Panc1 (cell line): ENCODE results near the gene C11orf21. TPM values are rescaled to one million over a fixed set of nuclear protein-coding genes. Genes with fewer than 3 reads are reported as not detected.

Experiments
- ATAC-seq: fragments of 200-7000 bp; cut with Tn5 transposase; 2 replicates; pipeline ENCODE4 v1.9.1; 2020; ENCODE audit warnings: mild to moderate bottlenecking, moderate library complexity
- BruUV-seq: library from RNA; stranded (reverse); fragments of 400-500 nt; replicated peaks from 2 replicates; lab custom pipeline; 2021; lab: Mats Ljungman, UMichigan
- CTCF ChIA-PET: fragments of 300-600 bp; sonication (Branson Sonifier 250); formaldehyde crosslinking; loops from one replicate; lab custom pipeline; 2022; ENCODE audit warnings: antibody characterized with exemption; lab: Charles Lee
- POLR2A ChIA-PET: fragments of 300-600 bp; sonication (Branson Sonifier 250); formaldehyde crosslinking; loops from one replicate; lab custom pipeline; 2022; ENCODE audit warnings: antibody characterized with exemption; lab: Charles Lee
- DNase-seq: peaks from one replicate; pipeline ENCODE4 v3.0.0-alpha.2; 2010; ENCODE audit warnings: low read depth, low spot score
- H3K27ac ChIP-seq: 2 replicates; pipeline ENCODE4 v1.5.1; 2011; ENCODE audit warnings: mild to moderate bottlenecking, low read length, inconsistent platforms
- H3K27me3 ChIP-seq: fragments of 200-500 bp; sonication (Bioruptor generic); 2 replicates; pipeline ENCODE4 v1.6.0; 2014; ENCODE audit warnings: low read length, inconsistent platforms; ENCODE audit not compliant: control insufficient read depth, insufficient read depth
- H3K36me3 ChIP-seq: fragments of 200-500 bp; sonication (Bioruptor generic); 2 replicates; pipeline ENCODE4 v1.5.1; 2014; ENCODE audit warnings: inconsistent platforms, mild to moderate bottlenecking, low read length, moderate library complexity; ENCODE audit not compliant: control insufficient read depth, insufficient read depth
- H3K4me1 ChIP-seq: 2 replicates; pipeline ENCODE4 v1.5.1; 2011; ENCODE audit warnings: inconsistent platforms, mild to moderate bottlenecking, low read length, moderate library complexity; ENCODE audit not compliant: control insufficient read depth, insufficient read depth
- H3K4me3 ChIP-seq, 2 experiments: 2 replicates each; pipeline ENCODE4 v1.5.1; 2011 to 2012; ENCODE audit warnings: low read depth in 2 of 2, low read length in 2 of 2, mild to moderate bottlenecking in 2 of 2, inconsistent platforms in 1 of 2, moderate library complexity in 1 of 2
- H3K9me3 ChIP-seq: fragments of 200-500 bp; sonication (Bioruptor generic); 2 replicates; pipeline ENCODE4 v1.5.1; 2014; ENCODE audit warnings: low read depth, mild to moderate bottlenecking, inconsistent platforms, low read length, moderate library complexity; ENCODE audit not compliant: control insufficient read depth, insufficient read depth
- CTCF ChIP-seq: fragments of 450-650 bp; IDR thresholded peaks from 2 replicates; pipeline ENCODE4 v1.5.1; 2017; ENCODE audit warnings: mild to moderate bottlenecking
- POLR2AphosphoS5 ChIP-seq: IDR thresholded peaks from 2 replicates; pipeline ENCODE4 v1.6.1; 2012; ENCODE audit warnings: mild to moderate bottlenecking, low read depth, low read length, moderate library complexity
- REST ChIP-seq, 2 experiments: IDR thresholded peaks; 2 replicates each; pipeline ENCODE4 v1.6.1; 2011 to 2012; ENCODE audit warnings: low read depth in 2 of 2, control low read depth in 1 of 2, low read length in 1 of 2, mild to moderate bottlenecking in 1 of 2, moderate library complexity in 1 of 2; ENCODE audit not compliant: insufficient read depth in 1 of 2
- SIN3A ChIP-seq: IDR thresholded peaks from 2 replicates; pipeline ENCODE4 v1.6.1; 2012; ENCODE audit warnings: low read depth, mild to moderate bottlenecking, low read length, moderate library complexity, borderline replicate concordance; ENCODE audit not compliant: insufficient read depth
- TCF7L2 ChIP-seq: IDR thresholded peaks from 2 replicates; pipeline ENCODE4 v1.6.1; 2011; ENCODE audit warnings: mild to moderate bottlenecking, low read depth, low read length, inconsistent platforms
- in situ Hi-C: cut with HindIII; loops from 2 replicates; pipeline ENCODE4 v1.10.0; 2016; ENCODE audit warnings: low sequenced_read_pairs, low pct_unique_long_range_greater_than_20kb
- intact Hi-C: fragments of 100-400 bp; cut with micrococcal nuclease; formaldehyde crosslinking; loops from one replicate; pipeline ENCODE4 v1.10.0; 2022; ENCODE audit not compliant: unreplicated experiment
- total RNA-seq: library from RNA; stranded (reverse); gene quantifications from one replicate; pipeline ENCODE4 v1.2.1, GENCODE V29; 2021; ENCODE audit not compliant: unreplicated experiment

The C11orf21 gene
- total RNA-seq, 1 experiment from 2014 or later, result 0.31 TPM

GRCh38 chr11:2250485-2250884, 51.2 kb downstream of the C11orf21 start:
- no peak for TF ChIP-seq SIN3A
- no peak for TF ChIP-seq CTCF
- Histone ChIP-seq H3K4me3 (no peak overlapping the region), H3K9me3 (no peaks in the 10 kb centered on the region), H3K27ac (no peak overlapping the region), H3K36me3 (no peaks in the 10 kb centered on the region), H3K4me1 (no peaks in the 10 kb centered on the region), H3K27me3 (peaks cover 5% of the 10 kb centered on the region; the same call in 1 of the 2 replicates)
- POLR2A ChIA-PET, result no interaction called here
- ATAC-seq, result no peak
- intact Hi-C loops, result no loop called here
- no peak for DNase-seq
- no TSS peak for BruUV-seq
- in situ Hi-C loops, result no loop called here
- CTCF ChIA-PET, result interaction anchor here (0.6 to 1.5 kb wide), 2 partner anchors 128 to 170 kb away, joined by 4 to 5 read pairs; no protein-coding TSS in a partner anchor

- Histone ChIP-seq H3K27me3 (peaks cover 9% of the 10 kb centered on the region; the same call in 1 of the 2 replicates), H3K4me3 (no peak overlapping the region), H3K36me3 (no peaks in the 10 kb centered on the region), H3K9me3 (no peaks in the 10 kb centered on the region), H3K27ac (no peak overlapping the region), H3K4me1 (no peaks in the 10 kb centered on the region)
- ChIA-PET POLR2A (no interaction called here), CTCF (no interaction called here)
- TF ChIP-seq CTCF (no peak), SIN3A (no peak), REST (IDR thresholded peaks at IDR 0.05; ENCODE audit: insufficient read depth in 1 of 2, low read depth in 2 of 2, low read length in 1 of 2) (no peak), POLR2AphosphoS5 (no peak), TCF7L2 (no peak)
- in situ Hi-C loops (no loop called here), intact Hi-C loops (no loop called here)
- BruUV-seq, result no TSS peak
- ATAC-seq (no peak), DNase-seq (no peak)
These were observed 51.7 kb downstream of the C11orf21 start for GRCh38 chr11:2250041-2250440.
